Duodenal mucosa (tissue), 2 donors: Measurements from ENCODE around the gene POLR2J3.
"Not testable (repeated sequence)": the region's sequence is repeated elsewhere in the genome, so short reads cannot be mapped to it uniquely, and the experiment has no call there.

Experiments
- H3K27ac ChIP-seq: one replicate; pipeline ENCODE4 v1.7.0; 2013; ENCODE audit warnings: low read depth, low read length
- H3K27me3 ChIP-seq, 2 donors: one replicate each; pipeline ENCODE4 v1.7.0; 2013; ENCODE audit warnings: low read length in 2 of 2, control low read depth in 1 of 2; ENCODE audit not compliant: insufficient read depth in 2 of 2, control insufficient read depth in 1 of 2
- H3K36me3 ChIP-seq, 2 donors: one replicate each; pipeline ENCODE4 v1.7.0; 2013; ENCODE audit warnings: low read length in 2 of 2, control low read depth in 1 of 2; ENCODE audit not compliant: insufficient read depth in 2 of 2, control insufficient read depth in 1 of 2
- H3K4me1 ChIP-seq, 2 donors: one replicate each; pipeline ENCODE4 v1.7.0; 2013; ENCODE audit warnings: low read length in 2 of 2, control low read depth in 1 of 2; ENCODE audit not compliant: insufficient read depth in 2 of 2, control insufficient read depth in 1 of 2
- H3K4me3 ChIP-seq, 2 donors: one replicate each; pipeline ENCODE4 v1.7.0; 2013; ENCODE audit warnings: low read length in 2 of 2, low read depth in 1 of 2
- H3K9ac ChIP-seq, 2 donors: one replicate each; pipeline ENCODE4 v1.7.0; 2013; ENCODE audit warnings: low read length in 2 of 2, low read depth in 1 of 2
- H3K9me3 ChIP-seq, 2 donors: one replicate each; pipeline ENCODE4 v1.7.0; 2013; ENCODE audit warnings: low read length in 2 of 2, control low read depth in 1 of 2; ENCODE audit not compliant: control insufficient read depth in 1 of 2

Gene POLR2J3

DNA sequence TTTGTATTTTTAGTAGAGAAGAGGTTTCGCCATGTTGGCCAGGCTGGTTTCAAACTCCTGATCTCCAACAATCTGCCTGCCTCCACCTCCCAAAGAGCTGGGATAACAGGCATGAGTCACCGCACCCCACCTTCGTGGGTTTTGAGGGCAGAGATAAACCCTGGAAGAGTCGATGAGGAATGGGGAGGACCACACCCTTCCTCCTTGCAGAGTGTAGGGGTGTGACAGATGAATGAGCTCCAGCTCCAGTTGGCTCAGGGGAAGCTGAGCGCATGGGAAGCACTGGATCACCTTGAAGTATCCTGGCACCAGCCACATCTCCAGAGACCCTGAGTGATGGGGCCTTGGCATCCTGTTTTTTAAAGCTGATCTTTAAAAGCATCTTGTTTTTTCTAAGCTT, 11.1 kb upstream of the POLR2J3 start:
- not testable (repeated sequence) for H3K27me3 ChIP-seq, H3K9ac ChIP-seq, H3K36me3 ChIP-seq, H3K4me1 ChIP-seq, H3K9me3 ChIP-seq, H3K27ac ChIP-seq, H3K4me3 ChIP-seq

DNA sequence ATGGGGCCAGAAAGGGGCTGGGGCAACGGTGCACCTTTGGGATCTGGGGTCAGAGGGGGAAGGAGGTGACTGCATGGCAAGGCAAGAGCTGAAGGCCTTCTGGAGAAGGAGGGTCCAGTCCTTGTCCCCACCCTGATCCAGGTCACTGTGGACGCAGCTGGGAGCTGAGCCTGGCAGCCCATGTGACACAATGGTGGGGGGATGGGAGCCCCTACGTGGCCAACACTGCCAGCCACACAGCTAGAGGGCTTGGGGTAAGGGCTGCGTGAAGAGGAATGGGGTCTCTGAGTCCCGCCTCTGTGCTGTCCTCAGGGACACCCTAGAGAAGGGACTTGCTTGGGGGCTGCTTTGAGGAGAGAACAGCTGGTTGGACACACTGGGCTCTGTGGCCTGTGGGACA, 9.3 kb upstream of the POLR2J3 start:
- H3K4me3 ChIP-seq, H3K36me3 ChIP-seq, H3K9ac ChIP-seq, H3K9me3 ChIP-seq, H3K4me1 ChIP-seq, H3K27me3 ChIP-seq, H3K27ac ChIP-seq: not testable (repeated sequence)

DNA sequence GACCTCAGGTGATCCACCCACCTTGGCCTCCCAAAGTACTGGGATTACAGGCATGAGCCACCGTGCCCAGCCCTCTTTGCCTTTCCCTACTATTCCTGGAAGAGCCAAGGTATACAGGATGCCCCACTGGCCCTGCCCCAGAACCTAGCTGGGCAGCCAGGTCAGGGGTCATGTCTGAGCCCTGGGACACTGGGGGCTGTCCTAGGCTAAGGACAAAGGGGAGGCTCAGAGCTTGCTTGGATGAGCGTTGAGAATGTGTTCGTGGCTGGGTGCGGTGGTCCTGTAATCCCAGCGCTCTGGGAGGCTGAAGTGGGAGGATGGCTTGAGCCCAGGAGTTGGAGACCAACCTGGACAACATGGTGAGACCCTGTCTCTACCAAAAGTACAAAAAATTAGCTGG, 6.1 kb upstream of the POLR2J3 start:
- not testable (repeated sequence) for H3K27ac ChIP-seq, H3K27me3 ChIP-seq, H3K9me3 ChIP-seq, H3K4me1 ChIP-seq, H3K4me3 ChIP-seq, H3K9ac ChIP-seq, H3K36me3 ChIP-seq

DNA sequence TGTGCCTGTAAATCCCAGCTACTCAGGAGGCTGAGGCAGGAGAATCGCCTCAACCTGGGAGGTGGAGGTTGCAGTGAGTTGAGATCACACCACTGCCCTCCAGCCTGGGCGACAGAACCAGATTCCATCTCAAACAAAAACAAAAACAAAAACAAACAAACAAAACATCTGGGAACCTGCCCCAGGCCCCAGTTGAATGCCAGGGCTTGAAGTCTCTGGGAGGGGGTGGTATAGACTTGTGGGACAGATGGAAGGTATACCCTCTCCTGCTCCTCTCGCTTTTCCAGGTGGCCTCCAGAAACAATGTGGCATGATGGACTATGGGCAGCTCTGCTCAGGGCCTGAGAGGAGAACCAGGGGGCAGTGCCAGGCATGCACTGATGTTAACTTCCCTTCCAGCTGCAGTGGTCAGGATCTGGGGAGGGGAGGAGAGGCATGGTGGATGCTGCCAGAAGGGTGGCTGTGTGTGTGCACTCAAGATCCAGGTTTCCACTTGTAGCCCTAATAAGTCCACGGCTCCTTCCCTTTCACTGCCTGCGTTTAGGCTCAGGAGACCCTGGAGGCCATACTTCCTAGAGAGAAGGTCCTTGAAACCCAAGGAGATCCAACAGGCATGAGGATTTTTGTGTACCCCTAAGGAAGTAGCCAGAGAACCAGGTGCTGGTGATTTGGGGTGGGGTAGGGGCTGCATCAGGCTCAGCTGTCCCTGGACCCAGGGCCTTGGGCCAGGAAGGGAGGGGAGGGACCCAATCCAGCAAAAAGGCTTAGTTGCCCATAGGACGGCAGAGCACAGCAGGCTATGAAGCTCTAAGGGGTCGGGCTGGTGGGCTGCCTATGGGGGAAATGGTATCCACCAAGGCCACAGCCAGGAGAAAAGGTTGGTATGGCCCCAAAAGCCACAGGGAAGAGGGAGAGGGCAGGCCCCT, 5.2 kb upstream of the POLR2J3 start:
- H3K4me3 ChIP-seq, H3K27ac ChIP-seq, H3K9ac ChIP-seq, H3K36me3 ChIP-seq, H3K4me1 ChIP-seq, H3K27me3 ChIP-seq, H3K9me3 ChIP-seq: not testable (repeated sequence)

DNA sequence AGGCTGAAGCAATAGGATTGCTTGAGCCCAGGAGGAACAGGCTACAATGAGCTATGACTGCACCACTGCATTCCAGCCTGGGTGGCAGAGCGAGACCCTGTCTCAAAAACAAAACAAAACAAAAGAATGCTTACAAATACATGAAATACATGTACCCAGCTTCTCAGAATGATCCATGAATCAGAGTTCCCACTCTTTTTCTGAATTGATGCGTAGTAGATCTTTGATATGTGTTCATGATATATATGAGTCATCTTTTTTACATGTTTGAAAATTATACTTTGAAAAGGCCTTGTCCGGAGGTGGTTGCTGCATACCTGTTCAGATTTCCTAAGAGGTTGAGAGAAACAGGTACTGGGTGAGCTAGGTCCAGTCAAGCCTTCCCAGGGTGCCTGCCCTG, 4.0 kb upstream of the POLR2J3 start:
- H3K4me3 ChIP-seq, H3K9me3 ChIP-seq, H3K27me3 ChIP-seq, H3K36me3 ChIP-seq, H3K27ac ChIP-seq, H3K4me1 ChIP-seq, H3K9ac ChIP-seq: not testable (repeated sequence)

DNA sequence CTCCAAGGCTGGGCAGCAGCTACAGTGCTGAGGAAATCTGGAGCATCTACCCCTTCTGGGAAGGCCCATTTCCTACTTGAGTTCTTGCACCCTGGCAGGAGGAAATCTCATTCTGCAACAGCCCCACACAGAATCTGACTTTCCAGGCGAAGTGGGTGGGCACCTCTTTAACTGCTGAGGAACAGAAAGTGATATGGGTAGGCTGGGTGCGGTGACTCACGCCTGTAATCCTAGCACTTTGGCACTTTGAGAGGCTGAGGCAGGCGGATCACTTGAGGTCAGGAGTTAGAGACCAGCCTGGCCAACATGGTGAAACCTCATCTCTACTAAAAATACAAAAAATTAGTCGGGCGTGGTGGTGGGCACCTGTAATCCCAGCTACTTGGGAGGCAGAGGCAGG, 2.2 kb upstream of the POLR2J3 start:
- not testable (repeated sequence) for H3K27me3 ChIP-seq, H3K4me3 ChIP-seq, H3K9me3 ChIP-seq, H3K9ac ChIP-seq, H3K4me1 ChIP-seq, H3K36me3 ChIP-seq, H3K27ac ChIP-seq

DNA sequence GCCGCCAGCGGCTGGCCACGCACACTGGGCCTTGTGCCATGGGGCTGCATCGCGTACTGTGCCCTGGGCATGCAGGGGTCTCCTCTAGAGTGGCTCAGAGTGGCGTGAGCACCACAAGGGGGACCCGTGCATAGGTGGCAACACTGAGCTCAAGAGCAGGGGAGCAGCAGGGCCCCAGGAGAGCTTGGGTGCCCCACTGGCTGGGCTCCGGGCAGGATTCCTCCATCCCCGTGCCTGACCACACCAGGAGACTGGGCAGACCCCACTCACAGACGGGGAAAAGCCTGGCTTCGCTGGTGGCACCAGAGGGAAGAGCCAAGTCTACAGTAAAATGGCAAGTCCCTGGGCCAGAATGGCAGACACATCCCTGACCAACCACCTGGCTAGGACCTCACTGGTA, 3.8 kb downstream of the POLR2J3 start:
- H3K27me3 ChIP-seq, H3K36me3 ChIP-seq, H3K27ac ChIP-seq, H3K4me1 ChIP-seq, H3K4me3 ChIP-seq, H3K9ac ChIP-seq, H3K9me3 ChIP-seq: not testable (repeated sequence)

DNA sequence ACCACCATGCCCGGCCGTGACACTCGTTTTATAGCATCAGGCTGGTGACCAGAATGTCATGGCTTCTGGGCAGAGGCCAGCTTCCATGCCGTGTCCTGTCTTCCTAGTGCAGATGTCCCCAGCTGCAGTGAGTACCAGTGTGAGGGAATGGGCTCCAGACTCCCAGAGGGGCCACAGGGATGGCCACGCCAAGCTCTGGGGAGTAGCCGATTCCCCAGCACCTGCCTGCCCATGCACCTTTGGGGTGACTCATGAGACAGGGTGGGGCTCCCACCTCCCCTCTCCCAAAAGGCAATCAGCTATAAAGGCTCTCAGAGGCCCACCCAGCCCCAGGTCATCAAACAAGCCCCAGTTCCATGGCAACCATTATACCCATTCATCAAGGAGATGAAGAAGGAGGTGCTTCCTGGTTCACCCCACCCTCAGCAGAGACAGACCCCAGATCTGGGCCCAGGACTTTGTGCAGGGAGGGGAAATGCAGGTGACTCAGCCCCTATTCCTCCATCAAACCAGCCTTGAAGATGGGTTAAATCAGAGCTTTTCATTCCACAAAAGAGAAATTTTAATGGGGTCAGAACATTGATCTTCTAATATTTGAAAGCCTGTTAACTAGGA, 21.5 kb downstream of the POLR2J3 start, which contains the start of gene SPDYE2:
Gene SPDYE2 (plus strand): TSS at position 419 of the 615 bp plus-strand sequence. CDS start 2,030 bp downstream, outside the sequence.
- H3K27me3 ChIP-seq, H3K9ac ChIP-seq, H3K27ac ChIP-seq, H3K4me1 ChIP-seq, H3K9me3 ChIP-seq, H3K4me3 ChIP-seq, H3K36me3 ChIP-seq: not testable (repeated sequence)

DNA sequence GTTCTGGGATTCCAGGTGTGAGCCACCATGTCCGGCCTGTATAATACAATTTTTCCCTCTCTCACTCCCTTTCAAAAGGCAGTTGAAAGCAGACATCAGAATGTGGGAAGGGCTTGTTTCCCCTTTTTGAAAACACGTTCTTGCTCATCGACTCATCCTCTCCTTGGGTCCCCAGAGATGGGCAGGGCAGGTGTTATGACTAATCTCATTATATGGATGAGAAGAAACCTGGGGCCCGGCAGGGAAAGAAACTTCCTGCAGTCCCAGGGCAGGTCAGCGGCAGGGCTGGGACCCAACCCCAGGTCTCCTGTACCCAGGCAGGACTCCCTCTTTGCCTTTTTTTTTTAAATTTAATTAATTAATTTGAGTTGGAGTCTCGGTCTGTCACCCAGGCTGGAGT, 26.0 kb downstream of the POLR2J3 start:
- not testable (repeated sequence) for H3K4me1 ChIP-seq, H3K9me3 ChIP-seq, H3K27ac ChIP-seq, H3K4me3 ChIP-seq, H3K36me3 ChIP-seq, H3K9ac ChIP-seq, H3K27me3 ChIP-seq

DNA sequence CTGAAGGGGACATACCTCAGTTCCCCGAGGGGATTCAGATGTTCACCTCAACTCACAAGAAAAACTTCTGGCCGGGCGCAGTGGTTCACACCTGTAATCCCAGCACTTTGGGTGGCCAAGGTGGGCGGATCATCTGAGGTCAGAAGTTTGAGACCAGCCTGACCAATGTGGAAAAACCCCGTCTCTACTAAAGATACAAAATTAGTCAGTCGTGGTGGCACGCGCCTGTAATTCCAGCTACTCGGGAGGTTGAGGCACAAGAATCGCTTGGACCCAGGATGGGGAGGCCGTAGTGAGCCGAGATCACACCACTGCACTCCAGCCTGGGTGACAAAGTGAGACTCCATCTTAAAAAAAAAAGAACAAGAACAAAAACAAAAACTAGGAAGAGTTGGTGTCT, 27.1 kb downstream of the POLR2J3 start:
- not testable (repeated sequence) for H3K27ac ChIP-seq, H3K27me3 ChIP-seq, H3K36me3 ChIP-seq, H3K9me3 ChIP-seq, H3K4me1 ChIP-seq, H3K9ac ChIP-seq, H3K4me3 ChIP-seq
